IMR-90 (cell line): ENCODE measurements around the gene TMC1. TPM values are rescaled to one million over a fixed set of nuclear protein-coding genes. Genes with fewer than 3 reads are reported as not detected.

Source experiments
- ATAC-seq: fragments of 200-7000 bp; cut with Tn5 transposase; 2 replicates; pipeline ENCODE4 v1.9.1; 2020; ENCODE audit warnings: low read depth, mild to moderate bottlenecking, moderate library complexity
- BruUV-seq: library from RNA; stranded (reverse); fragments of 400-500 nt; replicated peaks from 2 replicates; lab custom pipeline; 2021; lab: Mats Ljungman, UMichigan
- CTCF ChIA-PET: fragments of 300-600 bp; formaldehyde crosslinking; extraction: SDS; loops from one replicate; lab custom pipeline; 2021; ENCODE audit warnings: antibody characterized with exemption; lab: Yijun Ruan, JAX
- POLR2A ChIA-PET: fragments of 300-600 bp; sonication (Branson Sonifier 250); formaldehyde crosslinking; loops from one replicate; lab custom pipeline; 2022; ENCODE audit warnings: antibody characterized with exemption; ENCODE audit not compliant: unreplicated experiment; lab: Charles Lee
- DNase-seq: peaks from one replicate; pipeline ENCODE4 v3.0.0; 2013
- H2AFZ ChIP-seq: replicated peaks from 2 replicates; pipeline ENCODE3; 2013; ENCODE audit warnings: low read length, mild to moderate bottlenecking; ENCODE audit not compliant: poor library complexity
- H2AK5ac ChIP-seq: 2 replicates; pipeline ENCODE4 v1.6.1; 2013; ENCODE audit warnings: low read depth, low read length, inconsistent platforms
- H2AK9ac ChIP-seq: replicated peaks from 2 replicates; pipeline ENCODE3; 2013; ENCODE audit warnings: mild to moderate bottlenecking, low read depth, low read length, moderate library complexity; ENCODE audit not compliant: poor library complexity
- H2BK120ac ChIP-seq: 2 replicates; pipeline ENCODE4 v1.6.1; 2013; ENCODE audit warnings: low read depth, low read length, inconsistent platforms
- H2BK15ac ChIP-seq: 3 replicates; pipeline ENCODE4 v1.6.1; 2013; ENCODE audit warnings: low read depth, low read length, inconsistent platforms
- H2BK20ac ChIP-seq: 2 replicates; pipeline ENCODE4 v1.6.1; 2013; ENCODE audit warnings: low read depth, mild to moderate bottlenecking, inconsistent platforms, low read length, moderate library complexity
- H2BK5ac ChIP-seq: 2 replicates; pipeline ENCODE4 v1.6.1; 2013; ENCODE audit warnings: mild to moderate bottlenecking, low read depth, low read length, inconsistent platforms; ENCODE audit not compliant: poor library complexity, severe bottlenecking
- H3K14ac ChIP-seq: replicated peaks from 2 replicates; pipeline ENCODE4 v1.6.1; 2013; ENCODE audit warnings: low read depth, low read length, inconsistent platforms
- H3K18ac ChIP-seq: 2 replicates; pipeline ENCODE4 v1.6.1; 2013; ENCODE audit warnings: low read depth, low read length, control low read depth
- H3K23ac ChIP-seq: 2 replicates; pipeline ENCODE4 v1.6.1; 2013; ENCODE audit warnings: low read depth, low read length, inconsistent platforms
- H3K27ac ChIP-seq: 2 replicates; pipeline ENCODE4 v1.5.1; 2013; ENCODE audit warnings: mild to moderate bottlenecking, control low read depth, low read length; ENCODE audit not compliant: insufficient read depth
- H3K27me3 ChIP-seq: 2 replicates; pipeline ENCODE4 v1.6.1; 2013; ENCODE audit warnings: low read length; ENCODE audit not compliant: control insufficient read depth, insufficient read depth
- H3K36me3 ChIP-seq: 2 replicates; pipeline ENCODE4 v1.6.1; 2013; ENCODE audit warnings: low read length, mixed read lengths; ENCODE audit not compliant: control insufficient read depth, insufficient read depth
- H3K4ac ChIP-seq: 2 replicates; pipeline ENCODE4 v1.6.1; 2013; ENCODE audit warnings: low read depth, low read length, inconsistent platforms
- H3K4me1 ChIP-seq: 2 replicates; pipeline ENCODE4 v1.6.1; 2013; ENCODE audit warnings: low read length, mixed read lengths; ENCODE audit not compliant: control insufficient read depth, insufficient read depth
- H3K4me2 ChIP-seq: 2 replicates; pipeline ENCODE4 v1.6.1; 2013; ENCODE audit warnings: low read depth, mild to moderate bottlenecking, control low read depth, low read length, moderate library complexity
- H3K4me3 ChIP-seq: 2 replicates; pipeline ENCODE4 v1.5.1; 2013; ENCODE audit warnings: low read depth, mild to moderate bottlenecking, control low read depth, low read length, moderate library complexity; ENCODE audit not compliant: insufficient read depth
- H3K56ac ChIP-seq: 2 replicates; pipeline ENCODE4 v1.6.1; 2013; ENCODE audit warnings: low read length, inconsistent platforms; ENCODE audit not compliant: insufficient read depth; ENCODE audit errors: extremely low read depth
- H3K79me1 ChIP-seq, 2 experiments: 2 replicates each; pipeline ENCODE4 v1.6.1; 2013; ENCODE audit warnings: low read length in 2 of 2, inconsistent platforms in 1 of 2, low read depth in 1 of 2
- H3K9ac ChIP-seq: 2 replicates; pipeline ENCODE4 v1.6.1; 2013; ENCODE audit warnings: low read depth, low read length, control low read depth
- H3K9me1 ChIP-seq: 2 replicates; pipeline ENCODE4 v1.6.1; 2013; ENCODE audit warnings: low read length, inconsistent platforms; ENCODE audit not compliant: insufficient read depth
- H3K9me3 ChIP-seq: 2 replicates; pipeline ENCODE4 v1.6.1; 2013; ENCODE audit warnings: low read length; ENCODE audit not compliant: control insufficient read depth, insufficient read depth
- H4K20me1 ChIP-seq: 2 replicates; pipeline ENCODE4 v1.6.1; 2013; ENCODE audit warnings: low read length, inconsistent platforms; ENCODE audit not compliant: insufficient read depth
- H4K5ac ChIP-seq: 2 replicates; pipeline ENCODE4 v1.6.1; 2013; ENCODE audit warnings: mild to moderate bottlenecking, low read depth, low read length, control low read depth
- H4K8ac ChIP-seq, 2 experiments: 2 replicates each; pipeline ENCODE4 v1.6.1; 2013; ENCODE audit warnings: low read depth in 2 of 2, low read length in 2 of 2, control low read depth in 1 of 2, inconsistent platforms in 1 of 2
- H4K91ac ChIP-seq: 2 replicates; pipeline ENCODE4 v1.6.1; 2013; ENCODE audit warnings: low read depth, low read length, inconsistent platforms; ENCODE audit not compliant: insufficient read depth
- BHLHE40 ChIP-seq: fragments of 150-350 bp; IDR thresholded peaks from 2 replicates; pipeline ENCODE4 v1.6.1; 2016; ENCODE audit warnings: mild to moderate bottlenecking, low read depth, low read length
- CEBPB ChIP-seq: IDR thresholded peaks from 2 replicates; pipeline ENCODE4 v1.6.1; 2012; ENCODE audit warnings: low read depth, low read length, improper control_type of control experiment
- CHD1 ChIP-seq: IDR thresholded peaks from 2 replicates; pipeline ENCODE4 v1.6.1; 2012; ENCODE audit warnings: low read depth, low read length, improper control_type of control experiment
- CTCF ChIP-seq: conservative IDR thresholded peaks from 2 replicates; pipeline ENCODE4 v1.5.1; 2012; ENCODE audit warnings: mild to moderate bottlenecking, low read depth, low read length, improper control_type of control experiment
- ELK1 ChIP-seq: fragments of 150-350 bp; IDR thresholded peaks from 2 replicates; pipeline ENCODE4 v1.6.1; 2016; ENCODE audit warnings: low read depth, mild to moderate bottlenecking, low read length, moderate library complexity, borderline replicate concordance
- FOS ChIP-seq: fragments of 150-350 bp; IDR thresholded peaks from 2 replicates; pipeline ENCODE4 v1.6.1; 2016; ENCODE audit warnings: low read depth, low read length
- MAFK ChIP-seq: IDR thresholded peaks from 2 replicates; pipeline ENCODE4 v1.6.1; 2012; ENCODE audit warnings: low read depth, low read length, improper control_type of control experiment
- MAZ ChIP-seq: IDR thresholded peaks from 2 replicates; pipeline ENCODE4 v1.6.1; 2012; ENCODE audit warnings: low read depth, mild to moderate bottlenecking, low read length, improper control_type of control experiment, moderate library complexity, borderline replicate concordance
- MXI1 ChIP-seq: IDR thresholded peaks from 2 replicates; pipeline ENCODE4 v1.6.1; 2012; ENCODE audit warnings: low read depth, mild to moderate bottlenecking, low read length, moderate library complexity, borderline replicate concordance
- NFE2L2 ChIP-seq: fragments of 150-350 bp; IDR thresholded peaks from 2 replicates; pipeline ENCODE4 v1.6.1; 2016; ENCODE audit warnings: low read depth, mild to moderate bottlenecking, low read length
- POLR2A ChIP-seq: IDR thresholded peaks from 2 replicates; pipeline ENCODE4 v1.6.1; 2012; ENCODE audit warnings: mild to moderate bottlenecking, low read depth, low read length
- RAD21 ChIP-seq: IDR thresholded peaks from 2 replicates; pipeline ENCODE4 v1.6.1; 2012; ENCODE audit warnings: low read length, improper control_type of control experiment
- RCOR1 ChIP-seq: IDR thresholded peaks from 2 replicates; pipeline ENCODE4 v1.6.1; 2012; ENCODE audit warnings: mild to moderate bottlenecking, low read length, improper control_type of control experiment; ENCODE audit not compliant: insufficient replicate concordance
- RFX5 ChIP-seq: IDR thresholded peaks from 2 replicates; pipeline ENCODE4 v1.8.0; 2012; ENCODE audit warnings: low read depth, mild to moderate bottlenecking, low read length, moderate library complexity
- SMC3 ChIP-seq: fragments of 150-350 bp; IDR thresholded peaks from 2 replicates; pipeline ENCODE4 v1.6.1; 2016; ENCODE audit warnings: low read depth, mild to moderate bottlenecking, antibody characterized with exemption, low read length, moderate library complexity
- WGBS, 2 experiments: methylation state at CpG; one replicate each; pipeline versions ENCODE4 v1.1.5 to v1.1.7; 2013; ENCODE audit warnings: missing lambda C conversion rate in 2 of 2; ENCODE audit not compliant: insufficient read length in 1 of 2; ENCODE audit errors: extremely low coverage in 2 of 2; 5-methylcytosine and 5-hydroxymethylcytosine counted together
- dilution Hi-C: fragments of 300-500 bp; cut with HindIII; formaldehyde crosslinking; loops from one replicate; pipeline ENCODE4 v1.14.3; 2018; ENCODE audit warnings: low sequenced_read_pairs; ENCODE audit not compliant: unreplicated experiment
- in situ Hi-C: fragments of 300-500 bp; cut with MboI; formaldehyde crosslinking; loops from 3 replicates; pipeline ENCODE4 v1.14.3; 2019; ENCODE audit warnings: low sequenced_read_pairs, inconsistent platforms, mixed read lengths
- intact Hi-C: fragments of 100-400 bp; cut with micrococcal nuclease; formaldehyde crosslinking; loops from 2 replicates; pipeline ENCODE4 v1.10.0; 2022
- polyA plus RNA-seq, 3 experiments: library from polyadenylated mRNA; depleted of rRNA; stranded (reverse); fragments of >200 nt; gene quantifications; 2 replicates each; pipeline ENCODE4 v1.2.3, GENCODE V29; 2012; ENCODE audit warnings: low replicate concordance in 1 of 3
- total RNA-seq: library from RNA; depleted of rRNA; stranded (reverse); fragments of >200 nt; gene quantifications from 2 replicates; pipeline ENCODE4 v1.2.3, GENCODE V29; 2012
- TF ChIP-seq, protein P1 (sequence below): fragments of 150-350 bp; IDR thresholded peaks from 2 replicates; pipeline ENCODE4 v1.6.1; 2017; ENCODE audit warnings: mild to moderate bottlenecking, antibody characterized with exemption, low read length, low read depth

Gene TMC1
- total and polyA plus RNA-seq, 2 of the 4 experiments (the other 2 are of a cell fraction) = not detected

DNA sequence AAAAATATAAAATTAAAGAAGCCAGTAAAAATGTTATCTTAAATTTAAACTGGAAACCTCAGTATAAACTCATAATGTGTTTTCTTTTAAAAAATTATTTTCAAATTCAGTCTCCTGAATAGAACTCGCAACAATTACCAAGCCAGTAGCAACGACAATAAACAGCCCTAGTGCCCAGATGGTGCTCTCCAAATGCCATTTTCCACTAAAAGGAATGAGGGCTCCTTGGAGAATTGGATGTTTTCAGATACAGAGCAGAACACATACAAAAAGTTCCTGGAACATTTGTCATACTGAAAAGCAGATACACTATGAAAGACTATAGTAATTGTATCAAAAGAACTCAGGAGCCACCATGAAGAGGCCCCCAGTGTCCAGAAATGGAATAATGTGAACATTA, 97.4 kb downstream of the TMC1 start:
- Histone ChIP-seq H3K27ac (no peak overlapping the region), H2BK5ac (no peak overlapping the region), H2BK20ac (no peak overlapping the region), H3K18ac (no peak overlapping the region), H2BK15ac (no peak overlapping the region), H3K9me3 (no peaks in the 10 kb centered on the region), H4K8ac (no peak overlapping the region), H3K14ac (no peak overlapping the region), H4K5ac (no peak overlapping the region), H3K23ac (no peak overlapping the region), H3K36me3 (no peaks in the 10 kb centered on the region), H2AK9ac (no peak overlapping the region), H3K9me1 (no peaks in the 10 kb centered on the region), H3K4me3 (no peak overlapping the region), H4K20me1 (no peaks in the 10 kb centered on the region), H3K27me3 (0 out of 2 replicates have a peak, but pooled peaks cover under 1% of the 10 kb centered on the region), H3K4ac (no peak overlapping the region), H3K4me1 (no peaks in the 10 kb centered on the region), H2AK5ac (no peak overlapping the region), H3K9ac (no peak overlapping the region), H3K56ac (no peak overlapping the region), H4K91ac (no peak overlapping the region), H3K4me2 (no peak overlapping the region), H2BK120ac (no peak overlapping the region), H2AFZ (no peak overlapping the region), H3K79me1 (no peaks in the 10 kb centered on the region)
- dilution Hi-C loops = no loop called here
- CTCF ChIA-PET = no interaction called here
- DNase-seq (no peak), ATAC-seq (no peak)
- no CpG with 5 or more reads among the region's 2 CpGs for WGBS, 2 experiments
- no peak for TF ChIP-seq CTCF
- TF ChIP-seq, protein P1, sequence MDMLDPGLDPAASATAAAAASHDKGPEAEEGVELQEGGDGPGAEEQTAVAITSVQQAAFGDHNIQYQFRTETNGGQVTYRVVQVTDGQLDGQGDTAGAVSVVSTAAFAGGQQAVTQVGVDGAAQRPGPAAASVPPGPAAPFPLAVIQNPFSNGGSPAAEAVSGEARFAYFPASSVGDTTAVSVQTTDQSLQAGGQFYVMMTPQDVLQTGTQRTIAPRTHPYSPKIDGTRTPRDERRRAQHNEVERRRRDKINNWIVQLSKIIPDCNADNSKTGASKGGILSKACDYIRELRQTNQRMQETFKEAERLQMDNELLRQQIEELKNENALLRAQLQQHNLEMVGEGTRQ = no peak
- no peak for TF ChIP-seq NFE2L2
- no peak for TF ChIP-seq RCOR1
- no peak for TF ChIP-seq MAZ
- no peak for TF ChIP-seq POLR2A
- TF ChIP-seq FOS = no peak
- TF ChIP-seq MAFK = no peak
- TF ChIP-seq RFX5 = no peak
- TF ChIP-seq CHD1 = no peak
- no peak for TF ChIP-seq MXI1
- no peak for TF ChIP-seq RAD21
- no peak for TF ChIP-seq SMC3
- no peak for TF ChIP-seq ELK1
- TF ChIP-seq CEBPB = no peak
- TF ChIP-seq BHLHE40 = no peak
- intact Hi-C loops = no loop called here
- in situ Hi-C loops = loop anchor here (25.0 kb wide), 1 partner anchor 582 kb away; no protein-coding TSS in a partner anchor
- no TSS peak for BruUV-seq
- POLR2A ChIA-PET = no interaction called here
